Gastrocnemius medialis (tissue), 4 donors: ENCODE data around the gene CCL18.

ENCODE experiments used
- CTCF ChIP-seq, 5 experiments: fragments of 450-650 bp in 3 of 5; fragments of 200-600 bp in 2 of 5; sonication (generic) in 2 of 5; IDR thresholded peaks in 4 of 5; conservative IDR thresholded peaks in 1 of 5; 1 replicate in 4 of 5; 2 replicates in 1 of 5; pipeline ENCODE4 v1.5.1; 2016 to 2019; ENCODE audit warnings: antibody characterized with exemption in 5 of 5, mild to moderate bottlenecking in 3 of 5, moderate library complexity in 3 of 5
- POLR2A ChIP-seq, 2 donors: fragments of 450-650 bp; IDR thresholded peaks; one replicate each; pipeline ENCODE4 v1.6.1; 2017; ENCODE audit warnings: antibody characterized with exemption in 2 of 2, mild to moderate bottlenecking in 2 of 2, moderate library complexity in 2 of 2

- TF ChIP-seq CTCF (IDR thresholded peaks at IDR 0.05 in 4 of 5, conservative IDR thresholded peaks at IDR 0.05 in 1 of 5) (no peak), POLR2A (IDR thresholded peaks at IDR 0.05) (no peak)
Measured at GRCh38 chr17:36095992-36096391, 31.9 kb downstream of the CCL18 start.
